RWPE2 (cell line): Measurements from ENCODE around the gene C20orf204.
"Not testable (repeated sequence)": the region's sequence is repeated elsewhere in the genome, so short reads cannot be mapped to it uniquely, and the experiment has no call there.

ENCODE experiments used
- ATAC-seq: fragments of 200-7000 bp; cut with Tn5 transposase; 3 replicates; pipeline ENCODE4 v1.9.1; 2021; ENCODE audit warnings: low read depth
- DNase-seq: peaks from one replicate; pipeline ENCODE4 v3.0.0-alpha.2; 2020; ENCODE audit warnings: low spot score
- H3K27ac ChIP-seq: fragments of 450-650 bp; 2 replicates; pipeline ENCODE4 v1.5.1; 2017; ENCODE audit warnings: mild to moderate bottlenecking; ENCODE audit not compliant: poor library complexity, severe bottlenecking
- H3K27me3 ChIP-seq: fragments of 250-450 bp; sonication (Bioruptor Pico); 2 replicates; pipeline ENCODE4 v1.5.1; 2021; ENCODE audit warnings: mild to moderate bottlenecking, moderate library complexity; ENCODE audit not compliant: insufficient read depth, poor library complexity, severe bottlenecking
- H3K36me3 ChIP-seq: fragments of 250-450 bp; sonication (Bioruptor Pico); 2 replicates; pipeline ENCODE4 v1.5.1; 2020; ENCODE audit warnings: low read depth, mild to moderate bottlenecking, moderate library complexity
- H3K4me1 ChIP-seq: fragments of 250-450 bp; sonication (Bioruptor Pico); 2 replicates; pipeline ENCODE4 v1.5.1; 2021; ENCODE audit warnings: mild to moderate bottlenecking, moderate library complexity; ENCODE audit not compliant: insufficient read depth, poor library complexity, severe bottlenecking
- H3K4me3 ChIP-seq: fragments of 250-450 bp; sonication (Bioruptor Pico); 2 replicates; pipeline ENCODE4 v1.5.1; 2021; ENCODE audit warnings: mild to moderate bottlenecking, moderate library complexity; ENCODE audit not compliant: severe bottlenecking
- H3K9me3 ChIP-seq: fragments of 250-450 bp; sonication (Bioruptor Pico); 2 replicates; pipeline ENCODE4 v1.5.1; 2021; ENCODE audit warnings: mild to moderate bottlenecking, moderate library complexity; ENCODE audit not compliant: severe bottlenecking
- CTCF ChIP-seq: fragments of 450-650 bp; IDR thresholded peaks from one replicate; pipeline ENCODE4 v1.5.1; 2017; ENCODE audit warnings: mild to moderate bottlenecking, moderate library complexity; ENCODE audit not compliant: poor library complexity, severe bottlenecking

Gene C20orf204

GRCh38 chr20:64084685-64085152 is 48.7 kb downstream of the C20orf204 start:
- Histone ChIP-seq H3K4me1 (no peaks in the 10 kb centered on the region), H3K36me3 (no peaks in the 10 kb centered on the region), H3K27me3 (peaks cover 20% of the 10 kb centered on the region), H3K27ac (no peak overlapping the region), H3K9me3 (no peaks in the 10 kb centered on the region), H3K4me3 (no peak overlapping the region)
- ATAC-seq = no peak
- no peak for TF ChIP-seq CTCF
- no peak for DNase-seq

GRCh38 chr20:64086801-64087200 is 50.8 kb downstream of the C20orf204 start:
- Histone ChIP-seq H3K9me3 (no peaks in the 10 kb centered on the region), H3K4me3 (no peak overlapping the region), H3K27me3 (peaks cover 20% of the 10 kb centered on the region), H3K36me3 (no peaks in the 10 kb centered on the region), H3K27ac (no peak overlapping the region), H3K4me1 (no peaks in the 10 kb centered on the region)
- no peak for TF ChIP-seq CTCF
- ATAC-seq (no peak), DNase-seq (no peak)

- H3K9me3 ChIP-seq, ATAC-seq, H3K36me3 ChIP-seq, DNase-seq, H3K27ac ChIP-seq, H3K4me1 ChIP-seq, H3K4me3 ChIP-seq: not testable (repeated sequence)
- H3K27me3 ChIP-seq = peaks cover 20% of the 10 kb centered on the region
These were observed 51.3 kb downstream of the C20orf204 start for GRCh38 chr20:64087226-64087825.

- ATAC-seq (0 out of 3 replicates have a peak, but pooled peaks have one; percentile 4), DNase-seq (peak; percentile 97)
- not testable (repeated sequence) for H3K27ac ChIP-seq, H3K9me3 ChIP-seq, H3K4me3 ChIP-seq, H3K36me3 ChIP-seq, H3K4me1 ChIP-seq
- H3K27me3 ChIP-seq = peaks cover 16% of the 10 kb centered on the region
These were observed 52.6 kb downstream of the C20orf204 start for GRCh38 chr20:64088586-64088985.
